ENCODE measurements around the gene TBC1D9. TPM values are rescaled to one million over a fixed set of nuclear protein-coding genes. Genes with fewer than 3 reads are reported as not detected.

The TBC1D9 gene
- total and polyA plus RNA-seq, 2 of the 13 experiments (the other 11 are each of a cell fraction or from before 2014, with no cell fraction given) = 11.9 to 12.2 TPM

DNA sequence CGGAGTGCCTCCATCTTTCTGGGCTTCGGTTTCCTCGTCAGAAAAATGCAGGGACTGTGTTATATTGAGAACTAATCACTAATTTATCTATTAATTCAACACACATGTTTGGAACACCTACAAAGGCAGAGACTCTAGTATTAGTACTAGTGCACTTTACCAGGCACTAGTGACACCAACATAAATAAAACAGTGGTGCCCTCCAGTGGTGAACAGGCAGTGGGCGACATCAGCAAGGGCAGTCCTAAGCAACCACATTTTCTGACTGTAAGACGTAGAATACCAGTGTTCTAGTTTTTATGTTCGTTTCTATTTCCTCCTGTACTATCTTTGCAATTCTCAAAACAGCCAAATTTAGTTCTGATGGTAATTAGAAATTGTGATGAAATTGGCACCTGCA, 118.3 kb downstream of the TBC1D9 start (continued):
- TF ChIP-seq ZNF281 (CRISPR knock-in tag; IDR thresholded peaks at IDR 0.05; ENCODE audit: borderline replicate concordance) = no peak
- TF ChIP-seq GFI1 (CRISPR knock-in tag; IDR thresholded peaks at IDR 0.05; ENCODE audit: borderline replicate concordance) = no peak
- TF ChIP-seq IRF2 (CRISPR knock-in tag; IDR thresholded peaks at IDR 0.05) = no peak
- TF ChIP-seq ZNF678 (CRISPR knock-in tag; IDR thresholded peaks at IDR 0.05) = no peak
- TF ChIP-seq HNRNPK (IDR thresholded peaks at IDR 0.05; ENCODE audit: low read depth, low read length, poor library complexity, severe bottlenecking) = no peak
- TF ChIP-seq ZNF563 (CRISPR knock-in tag; IDR thresholded peaks at IDR 0.05) = no peak
- TF ChIP-seq SYNCRIP (IDR thresholded peaks at IDR 0.05; ENCODE audit: insufficient read depth, low read depth, low read length) = no peak
- TF ChIP-seq ATRX (CRISPR knock-in tag; IDR thresholded peaks at IDR 0.05; ENCODE audit: borderline replicate concordance) = no peak
- TF ChIP-seq HES4 (CRISPR knock-in tag; IDR thresholded peaks at IDR 0.05; ENCODE audit: borderline replicate concordance) = no peak
- TF ChIP-seq JDP2 (CRISPR knock-in tag; IDR thresholded peaks at IDR 0.05; ENCODE audit: borderline replicate concordance) = no peak
- no peak for TF ChIP-seq MAFK (conservative IDR thresholded peaks at IDR 0.05 in 1 of 2, IDR thresholded peaks at IDR 0.05 in 1 of 2; ENCODE audit: low read length in 2 of 2)
- 0 out of 2 replicates have a peak, but pooled peaks have one; percentile 34 for TF ChIP-seq REPIN1 (CRISPR knock-in tag; IDR thresholded peaks at IDR 0.05; ENCODE audit: borderline replicate concordance, low read depth)
- no peak for TF ChIP-seq XRCC5 (optimal IDR thresholded peaks at IDR 0.05; ENCODE audit: low read length)
- TF ChIP-seq BRF2 (CRISPR knock-in tag; IDR thresholded peaks at IDR 0.05) = no peak
- no peak for TF ChIP-seq HMG20B (CRISPR knock-in tag; conservative IDR thresholded peaks at IDR 0.05)
- no peak for TF ChIP-seq ZNF335 (CRISPR knock-in tag; IDR thresholded peaks at IDR 0.05)
- TF ChIP-seq ZBTB7B (CRISPR knock-in tag; IDR thresholded peaks at IDR 0.05) = no peak
- no peak for TF ChIP-seq MAZ (IDR thresholded peaks at IDR 0.05; ENCODE audit: borderline replicate concordance, low read depth, low read length)
- no peak for TF ChIP-seq MAZ (CRISPR knock-in tag; IDR thresholded peaks at IDR 0.05; ENCODE audit: low read depth)
- TF ChIP-seq SP4 (CRISPR knock-in tag; IDR thresholded peaks at IDR 0.05) = no peak
- TF ChIP-seq ZBTB2 (CRISPR knock-in tag; IDR thresholded peaks at IDR 0.05; ENCODE audit: low read depth) = no peak
- TF ChIP-seq ZNF331 (CRISPR knock-in tag; IDR thresholded peaks at IDR 0.05) = peak; percentile 15; the same call in 1 of the 2 replicates
- TF ChIP-seq ZNF652 (CRISPR knock-in tag; IDR thresholded peaks at IDR 0.05; ENCODE audit: borderline replicate concordance, low read depth) = no peak
- TF ChIP-seq HNRNPLL (IDR thresholded peaks at IDR 0.05; ENCODE audit: low read depth, low read length, poor library complexity, severe bottlenecking) = no peak
- TF ChIP-seq POGZ (CRISPR knock-in tag; IDR thresholded peaks at IDR 0.05) = no peak
- TF ChIP-seq AGO1 (IDR thresholded peaks at IDR 0.05; ENCODE audit: low read depth, low read length, poor library complexity, severe bottlenecking) = no peak

All from HepG2 (cell line).